Bladder microvascular endothelial cell (primary cell): Measurements from ENCODE around the gene ZFY. TPM values are rescaled to one million over a fixed set of nuclear protein-coding genes. Genes with fewer than 3 reads are reported as not detected.

Experiments
- total RNA-seq: library from RNA; depleted of rRNA; stranded (reverse); fragments of >200 nt; gene quantifications from 2 replicates; pipeline ENCODE4 v1.2.3, GENCODE V29; 2014

The ZFY gene
- 10.0 and 22.3 TPM in 2 replicates for total RNA-seq

DNA sequence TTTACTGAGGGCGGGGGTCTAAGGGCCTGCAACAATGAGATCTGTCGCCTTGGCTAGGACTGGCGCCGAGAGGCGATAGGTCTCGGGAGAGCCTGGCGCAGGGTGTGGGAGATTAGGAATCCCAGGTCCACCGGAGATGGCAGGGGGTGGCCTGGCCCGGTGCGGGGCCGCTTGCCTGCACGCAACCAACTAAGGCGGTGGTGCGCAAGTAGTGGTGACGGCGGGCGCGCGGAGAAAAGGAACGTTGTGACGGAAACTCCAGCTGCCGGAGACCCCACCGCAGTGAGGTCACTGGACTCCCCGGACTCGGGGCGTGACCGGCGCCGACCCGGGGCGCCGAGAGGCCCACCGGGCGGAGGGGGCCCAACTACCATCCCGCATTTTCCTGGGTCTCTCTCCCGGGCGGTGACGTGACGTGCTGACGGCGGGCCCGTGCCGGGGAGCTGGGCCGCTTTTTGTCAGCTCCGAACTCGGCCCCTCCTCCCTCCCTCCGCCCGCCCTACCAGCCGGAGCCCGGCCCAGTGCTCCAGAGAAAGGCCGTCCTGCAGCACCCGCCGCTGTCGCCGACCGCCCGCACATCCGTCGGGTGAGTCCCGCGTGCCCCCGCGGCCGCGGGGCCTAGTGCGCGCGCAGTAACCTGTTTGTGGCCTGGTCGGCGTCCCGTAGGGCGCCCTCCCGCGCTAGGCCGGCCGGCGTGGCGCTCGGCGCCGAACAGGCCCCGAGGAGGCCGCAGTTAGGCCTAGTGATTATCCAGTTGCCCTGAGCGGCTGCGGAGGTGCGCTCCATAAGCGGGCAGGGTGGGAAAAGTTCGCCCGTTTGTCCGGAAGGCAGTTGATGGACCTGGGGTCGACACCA is at the start of gene ZFY:
TSS of gene ZFY (plus strand) at position 521 of the 855 bp plus-strand sequence. CDS start 18,556 bp downstream, outside the sequence.

Other genes starting within 250 kb of the ZFY start
- not detected in 2 replicates for gene SRY, start 147.7 kb upstream of the ZFY start, total RNA-seq
- 336 and 460 TPM in 2 replicates for gene RPS4Y1, start 93.8 kb upstream of the ZFY start, total RNA-seq